GM19240 (cell line): Measurements from ENCODE around the gene OR8G5.

Experiments used
- DNase-seq: peaks from one replicate; pipeline ENCODE4 v3.0.0; 2011; ENCODE audit warnings: low spot score; ENCODE audit not compliant: insufficient read length

The OR8G5 gene

DNA sequence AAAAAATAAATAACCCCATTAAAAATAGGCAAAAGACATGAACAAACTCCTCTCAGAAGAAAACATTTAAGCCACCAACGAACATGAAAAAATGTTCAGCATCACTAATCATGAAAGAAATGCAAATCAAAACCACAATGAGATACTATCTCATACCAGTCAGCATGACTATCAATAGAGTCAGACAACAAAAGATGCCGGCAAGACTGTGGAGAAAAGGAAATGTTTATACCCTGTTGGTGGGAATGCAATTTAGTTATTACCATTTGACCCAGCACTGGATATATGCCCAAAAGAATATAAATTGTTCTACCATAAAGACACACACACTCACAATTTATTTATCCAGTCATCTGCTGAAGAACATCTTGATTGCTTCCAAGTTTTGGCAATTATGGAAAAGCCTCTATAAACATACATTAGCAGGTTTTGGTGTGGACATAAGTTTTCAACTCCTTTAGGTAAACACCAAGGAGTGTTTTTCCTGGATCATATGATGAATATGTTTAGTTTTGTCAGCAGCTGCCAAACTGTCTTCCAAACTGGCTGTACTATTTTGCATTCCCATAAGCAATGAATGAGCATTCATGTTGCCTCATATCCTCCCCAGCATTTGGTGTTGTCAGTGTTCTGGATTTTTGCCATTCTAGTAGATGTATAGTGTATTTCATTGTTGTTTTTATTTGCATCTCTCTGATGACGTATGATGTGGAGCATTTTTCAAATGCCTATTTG, 29.6 kb downstream of the OR8G5 start:
- DNase-seq, result no peak

DNA sequence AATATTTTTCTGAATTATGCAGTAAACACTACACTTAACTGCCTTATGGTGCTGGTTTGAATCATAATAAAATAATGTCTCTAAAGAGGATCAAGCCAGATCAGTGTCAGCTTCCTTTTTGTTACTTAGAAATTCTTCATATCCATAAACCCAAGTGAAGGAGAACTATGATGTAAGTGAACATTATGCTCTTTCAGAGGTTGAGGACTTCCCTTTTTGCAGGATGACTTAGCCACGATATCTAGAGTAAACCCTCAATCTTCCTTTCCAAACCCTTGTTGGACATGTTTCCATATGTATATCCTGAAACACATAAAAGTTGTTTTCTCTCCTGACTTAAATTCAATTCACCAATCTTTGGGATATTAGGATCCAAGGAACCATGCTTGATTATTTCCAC, 38.5 kb downstream of the OR8G5 start:
- no peak for DNase-seq

- no peak for DNase-seq
These were observed 39.8 kb downstream of the OR8G5 start for GRCh38 chr11:124296016-124296415.

DNA sequence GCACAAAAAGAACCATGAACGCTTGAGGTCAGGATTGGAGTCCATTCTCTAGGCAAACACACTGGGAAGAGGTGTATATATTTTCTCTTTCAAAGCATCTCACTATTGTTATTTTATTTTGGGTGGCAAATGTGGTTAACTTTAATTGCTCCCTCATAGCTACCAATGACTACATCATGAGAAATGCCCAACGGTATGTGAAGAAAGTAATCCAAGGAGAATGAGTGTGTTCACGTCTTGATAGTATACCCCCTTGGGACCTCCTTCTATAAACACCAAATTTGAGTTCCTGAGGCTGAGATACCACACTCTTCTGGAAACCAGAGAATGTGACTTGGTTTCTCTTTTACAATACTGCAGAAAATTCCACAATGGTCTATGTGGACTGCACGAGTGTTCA, 41.7 kb downstream of the OR8G5 start:
- no peak for DNase-seq

- no peak for DNase-seq
These were observed 45.4 kb downstream of the OR8G5 start for GRCh38 chr11:124301548-124301947.

DNA sequence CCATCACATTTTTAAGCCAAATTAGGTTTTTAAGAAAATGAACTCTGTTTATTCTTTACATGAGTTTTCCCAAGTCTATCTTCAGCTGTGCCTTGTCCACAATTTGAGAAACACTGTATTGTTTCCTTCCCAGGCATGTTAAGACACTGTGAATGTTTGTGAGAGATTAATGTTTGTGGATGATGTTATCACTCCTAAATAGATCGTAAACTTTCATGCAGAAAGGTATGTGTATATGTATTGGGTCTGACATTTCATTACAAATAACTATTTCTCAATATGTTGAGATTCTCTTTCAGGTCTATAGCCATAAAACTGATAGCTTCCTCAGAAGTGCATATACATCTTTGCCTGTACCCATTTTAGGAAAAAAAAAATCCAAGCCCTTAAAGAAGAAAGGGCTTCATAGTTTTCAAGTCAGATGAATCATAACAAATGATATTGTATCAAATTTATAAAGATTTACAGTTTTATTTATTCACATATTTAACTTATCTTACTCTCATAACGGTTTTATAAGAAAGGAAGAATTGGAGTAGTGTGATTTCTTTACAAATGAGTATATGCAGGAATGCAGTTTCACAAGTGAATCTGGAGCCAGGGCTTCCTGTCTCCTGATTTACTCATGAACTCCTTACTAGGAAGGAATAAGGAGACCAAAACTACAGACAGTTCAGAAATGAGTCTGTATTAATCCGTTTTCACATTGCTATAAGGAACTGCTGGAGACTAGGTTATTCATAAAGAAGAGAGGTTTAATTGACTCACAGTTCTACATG, 46.4 kb downstream of the OR8G5 start:
- no peak for DNase-seq

DNA sequence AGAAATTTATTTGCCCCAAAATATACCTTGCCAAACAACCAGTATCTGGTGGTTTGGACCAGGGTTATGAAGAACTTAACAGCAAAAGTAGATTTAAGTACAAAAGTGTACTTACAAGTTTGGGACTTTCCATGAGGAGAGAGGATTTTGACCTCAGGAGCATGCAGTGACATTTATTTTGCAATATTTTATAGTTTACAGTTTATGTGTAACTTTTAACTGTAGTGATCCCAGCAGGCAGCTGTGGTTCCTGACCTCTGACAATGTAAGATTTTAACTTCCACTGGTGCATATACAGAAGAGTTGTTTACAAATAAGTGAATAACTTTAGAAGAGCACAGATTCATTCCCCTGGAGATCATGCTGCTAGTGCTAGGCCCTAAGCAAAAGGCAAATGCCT, 50.9 kb downstream of the OR8G5 start:
- DNase-seq, result no peak

DNA sequence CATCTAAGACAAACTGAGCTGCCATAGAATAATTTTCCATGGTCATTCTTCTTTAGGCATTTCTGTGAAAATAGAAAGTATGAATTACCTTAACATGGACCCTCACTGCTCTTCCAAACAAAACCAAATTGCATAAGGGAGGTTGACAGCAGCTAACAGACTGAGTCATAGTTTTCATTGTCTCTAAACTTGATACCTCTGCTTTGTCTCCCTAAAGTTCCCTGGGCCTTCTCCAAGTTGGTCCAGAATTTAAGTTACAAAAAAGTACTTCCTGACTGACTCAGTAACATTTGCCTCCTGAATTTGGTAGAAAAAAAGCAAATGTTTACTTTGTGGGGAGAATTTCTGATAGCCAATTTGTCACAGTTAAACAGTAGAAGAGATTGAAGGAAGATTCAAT, 54.5 kb downstream of the OR8G5 start:
- DNase-seq, result no peak

DNA sequence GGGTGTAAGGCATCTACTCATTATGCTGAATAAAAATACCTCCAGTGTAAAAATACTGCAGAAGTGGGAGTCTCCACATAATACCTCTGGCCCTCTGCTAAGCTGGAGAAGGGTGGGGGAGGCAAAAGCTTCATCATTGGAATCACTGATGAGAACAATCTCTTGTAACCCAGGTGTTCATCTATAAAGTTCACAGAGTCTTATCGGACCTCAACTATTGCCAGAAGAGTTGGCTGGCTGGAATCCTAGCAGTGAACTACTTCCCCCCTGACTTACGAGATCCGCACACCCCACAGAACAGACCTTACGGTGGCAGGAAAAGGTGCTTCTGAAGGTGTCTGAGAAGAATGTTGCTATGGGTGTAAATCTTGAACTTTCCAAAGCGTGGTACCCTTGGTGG, 55.1 kb downstream of the OR8G5 start:
- no peak for DNase-seq

- no peak for DNase-seq
These were observed 55.5 kb downstream of the OR8G5 start for GRCh38 chr11:124311670-124312069.

DNA sequence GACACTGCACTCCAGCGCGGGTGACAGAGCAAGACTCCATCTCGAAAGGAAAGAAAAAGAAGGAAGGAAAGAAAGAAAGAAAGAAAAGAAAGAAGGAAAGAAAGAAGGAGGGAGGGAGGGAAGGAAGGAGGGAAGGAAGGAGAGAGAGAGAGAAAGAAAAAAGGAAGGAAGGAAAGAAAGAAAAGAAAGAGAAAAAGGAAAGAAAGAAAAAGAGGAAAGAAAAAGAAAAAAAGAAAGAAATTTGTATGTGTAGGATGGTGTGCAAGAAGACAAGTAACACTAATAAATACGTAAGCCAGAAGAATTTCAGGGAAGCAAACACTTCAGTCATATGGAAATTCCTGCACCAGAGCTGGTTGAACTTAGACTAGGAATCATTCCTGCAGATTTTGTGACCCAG, 57.0 kb downstream of the OR8G5 start:
- no peak for DNase-seq

DNA sequence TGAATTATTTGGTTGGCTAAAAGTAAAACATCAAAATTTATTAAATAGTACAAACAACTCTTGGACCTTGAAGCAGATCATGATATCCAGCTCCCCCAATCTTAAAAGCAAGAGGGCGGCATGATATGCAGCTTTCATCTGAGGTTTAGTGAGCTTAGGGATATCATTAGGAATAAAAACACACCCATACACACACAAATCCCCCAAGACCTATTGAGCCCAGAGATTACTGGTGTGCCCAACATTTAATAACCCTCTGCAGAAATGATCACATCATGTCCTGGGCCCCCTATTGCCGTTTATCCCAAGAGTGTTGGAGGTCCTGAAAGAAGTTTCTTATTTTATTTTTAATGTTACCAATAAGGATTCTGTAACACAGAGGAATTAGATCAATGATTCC, 57.7 kb downstream of the OR8G5 start, which contains the start of gene OR8D1:
OR8D1 (minus strand) TSS at position 101 of the 400 bp plus-strand sequence. CDS start 3,183 bp downstream, outside the sequence.
- no peak for DNase-seq

DNA sequence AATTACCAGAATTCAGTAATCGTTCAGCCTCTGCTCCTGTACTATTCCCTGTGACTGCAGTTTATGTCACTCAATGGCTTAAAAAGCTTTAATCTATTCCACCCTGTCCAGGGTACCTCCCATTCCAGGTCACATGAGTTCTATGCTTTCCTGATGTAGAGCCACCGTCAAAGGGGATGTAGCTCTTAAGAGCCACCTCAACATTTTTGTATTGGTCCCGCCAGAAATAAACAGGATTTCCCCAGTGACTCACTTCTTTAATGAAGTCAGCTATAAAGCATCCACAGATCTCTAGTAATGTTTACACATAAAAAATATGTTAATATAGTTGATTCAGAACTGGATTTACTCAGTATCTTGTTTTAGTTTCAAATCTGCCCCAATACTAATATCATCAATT, 58.9 kb downstream of the OR8G5 start:
- no peak for DNase-seq
